ENCODE results near the gene TRPM4.
"Not testable (repeated sequence)": the region's sequence is repeated elsewhere in the genome, so short reads cannot be mapped to it uniquely, and the experiment has no call there.

TRPM4 gene

GRCh38 chr19:49127225-49127624 is 30.4 kb upstream of the TRPM4 start:
- not testable (repeated sequence) for DNase-seq

GRCh38 chr19:49127674-49128544 is 29.7 kb upstream of the TRPM4 start:
- DNase-seq, result peak; percentile 92 to 93

- DNase-seq, result no peak
Observed at GRCh38 chr19:49128545-49129237, 28.9 kb upstream of the TRPM4 start.

GRCh38 chr19:49129238-49129583 is 28.4 kb upstream of the TRPM4 start:
- no peak for DNase-seq

GRCh38 chr19:49130325-49130724 is 27.3 kb upstream of the TRPM4 start:
- no peak for DNase-seq

GRCh38 chr19:49132974-49133609 is 24.5 kb upstream of the TRPM4 start:
- peak in 1 of 2 experiments; percentile 49 for DNase-seq

- DNase-seq, result peak; percentile 54 to 56
Observed at GRCh38 chr19:49133621-49134454, 23.8 kb upstream of the TRPM4 start.

- no peak for DNase-seq
Observed at GRCh38 chr19:49135686-49136085, 21.9 kb upstream of the TRPM4 start.

- DNase-seq, result no peak
Observed at GRCh38 chr19:49136771-49137171, 20.8 kb upstream of the TRPM4 start.

GRCh38 chr19:49140951-49141350 is 16.6 kb upstream of the TRPM4 start:
- no peak for DNase-seq

GRCh38 chr19:49141352-49141751 is 16.2 kb upstream of the TRPM4 start:
- DNase-seq, result no peak

- DNase-seq, result peak; percentile 45 to 60
Observed at GRCh38 chr19:49142866-49143335, 14.7 kb upstream of the TRPM4 start.

- DNase-seq, result peak; percentile 61 to 77
Observed at GRCh38 chr19:49145573-49146407, 11.8 kb upstream of the TRPM4 start.

- DNase-seq, result not testable (repeated sequence)
Observed at GRCh38 chr19:49146408-49146770, 11.2 kb upstream of the TRPM4 start.

GRCh38 chr19:49148044-49148682 is 9.4 kb upstream of the TRPM4 start:
- no peak for DNase-seq

GRCh38 chr19:49148784-49149651 is 8.6 kb upstream of the TRPM4 start:
- peak; percentile 74 to 75 for DNase-seq

- no peak for DNase-seq
Observed at GRCh38 chr19:49149652-49150105, 7.9 kb upstream of the TRPM4 start.

- peak; percentile 31 to 46 for DNase-seq
Observed at GRCh38 chr19:49150106-49150943, 7.3 kb upstream of the TRPM4 start.

- DNase-seq, result no peak
Observed at GRCh38 chr19:49150944-49151243, 6.7 kb upstream of the TRPM4 start.

All from stimulated activated CD4-positive, alpha-beta T cell treated with anti-CD3 and anti-CD28 coated beads, Interleukin-4, amount 100 ng/mL, for 4 hours (primary cell).